ENCODE data around the gene AFF1.

DNA sequence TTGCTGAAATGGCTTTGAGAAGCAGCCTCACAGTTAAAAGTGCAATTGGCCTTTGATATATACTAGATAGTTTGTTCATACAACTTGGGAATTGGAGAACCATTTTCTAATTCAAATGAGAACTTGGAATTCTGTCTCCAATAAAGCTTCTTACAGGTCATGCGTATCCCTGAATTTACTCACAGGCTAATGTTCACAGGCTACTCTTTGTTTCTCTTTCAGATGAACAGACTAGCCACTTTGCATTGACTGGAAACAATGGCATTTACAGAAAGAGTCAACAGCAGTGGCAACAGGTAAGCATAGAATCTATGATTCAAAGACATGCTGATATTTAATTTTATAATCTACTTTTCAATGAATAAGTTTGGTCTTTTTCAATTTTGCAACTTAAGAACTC is 13.5 kb downstream of the AFF1 start:
- no peak for TF ChIP-seq POLR2A (IDR thresholded peaks at IDR 0.05)
- TF ChIP-seq, protein P1, sequence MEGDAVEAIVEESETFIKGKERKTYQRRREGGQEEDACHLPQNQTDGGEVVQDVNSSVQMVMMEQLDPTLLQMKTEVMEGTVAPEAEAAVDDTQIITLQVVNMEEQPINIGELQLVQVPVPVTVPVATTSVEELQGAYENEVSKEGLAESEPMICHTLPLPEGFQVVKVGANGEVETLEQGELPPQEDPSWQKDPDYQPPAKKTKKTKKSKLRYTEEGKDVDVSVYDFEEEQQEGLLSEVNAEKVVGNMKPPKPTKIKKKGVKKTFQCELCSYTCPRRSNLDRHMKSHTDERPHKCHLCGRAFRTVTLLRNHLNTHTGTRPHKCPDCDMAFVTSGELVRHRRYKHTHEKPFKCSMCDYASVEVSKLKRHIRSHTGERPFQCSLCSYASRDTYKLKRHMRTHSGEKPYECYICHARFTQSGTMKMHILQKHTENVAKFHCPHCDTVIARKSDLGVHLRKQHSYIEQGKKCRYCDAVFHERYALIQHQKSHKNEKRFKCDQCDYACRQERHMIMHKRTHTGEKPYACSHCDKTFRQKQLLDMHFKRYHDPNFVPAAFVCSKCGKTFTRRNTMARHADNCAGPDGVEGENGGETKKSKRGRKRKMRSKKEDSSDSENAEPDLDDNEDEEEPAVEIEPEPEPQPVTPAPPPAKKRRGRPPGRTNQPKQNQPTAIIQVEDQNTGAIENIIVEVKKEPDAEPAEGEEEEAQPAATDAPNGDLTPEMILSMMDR (IDR thresholded peaks at IDR 0.05) = no peak
